Measurements from ENCODE around the gene TCN2.
A peak's percentile ranks its signal among the peaks of the same experiment; 100 is the strongest.

Gene TCN2

DNA sequence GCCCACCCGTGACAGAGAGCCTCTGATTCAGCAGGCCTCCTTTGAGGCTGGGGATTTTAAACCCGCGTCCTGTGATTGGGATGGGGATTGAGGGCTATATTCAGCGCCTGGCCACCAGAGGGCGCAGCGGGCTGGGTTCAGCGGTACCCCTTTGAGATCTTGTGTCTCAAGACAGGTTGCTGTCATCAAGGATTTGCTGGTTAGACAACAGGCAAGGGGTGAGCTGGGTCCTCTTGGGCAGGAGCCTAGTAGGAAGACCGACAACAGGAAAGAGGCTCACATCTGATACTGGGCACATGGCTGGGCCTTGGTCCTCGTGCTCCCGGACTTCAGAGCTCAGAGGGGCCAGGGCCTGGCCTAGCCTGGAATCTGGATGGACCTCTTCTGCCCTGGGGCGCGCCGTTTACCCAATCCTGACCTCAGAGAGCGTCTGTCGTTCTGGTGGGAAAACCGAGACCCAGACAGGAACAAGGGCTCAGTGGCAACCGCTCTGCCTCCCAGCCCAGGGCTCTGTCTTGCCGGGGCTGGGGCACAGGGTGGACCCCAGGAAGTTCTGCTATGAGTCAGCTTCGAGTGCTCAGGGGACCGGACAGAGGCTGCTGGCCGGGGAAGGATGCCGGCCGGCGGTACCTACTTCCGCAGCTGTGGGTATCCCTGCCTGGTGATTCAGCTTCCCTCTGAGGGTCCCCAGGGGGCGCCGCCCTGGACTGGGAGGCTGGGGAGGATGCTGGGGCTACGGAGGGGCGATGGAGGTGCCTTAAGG is 27.7 kb downstream of the TCN2 start:
- H3K27ac ChIP-seq (ENCODE audit: low read depth, low read length), result no peak overlapping the region
- peak overlapping the region; percentile 66 for H3K4me3 ChIP-seq (ENCODE audit: low read depth, low read length)
- H3K27me3 ChIP-seq (ENCODE audit: control insufficient read depth, insufficient read depth, low read length), result peaks cover 7% of the 10 kb centered on the region; the same call in 1 of the 2 replicates

DNA sequence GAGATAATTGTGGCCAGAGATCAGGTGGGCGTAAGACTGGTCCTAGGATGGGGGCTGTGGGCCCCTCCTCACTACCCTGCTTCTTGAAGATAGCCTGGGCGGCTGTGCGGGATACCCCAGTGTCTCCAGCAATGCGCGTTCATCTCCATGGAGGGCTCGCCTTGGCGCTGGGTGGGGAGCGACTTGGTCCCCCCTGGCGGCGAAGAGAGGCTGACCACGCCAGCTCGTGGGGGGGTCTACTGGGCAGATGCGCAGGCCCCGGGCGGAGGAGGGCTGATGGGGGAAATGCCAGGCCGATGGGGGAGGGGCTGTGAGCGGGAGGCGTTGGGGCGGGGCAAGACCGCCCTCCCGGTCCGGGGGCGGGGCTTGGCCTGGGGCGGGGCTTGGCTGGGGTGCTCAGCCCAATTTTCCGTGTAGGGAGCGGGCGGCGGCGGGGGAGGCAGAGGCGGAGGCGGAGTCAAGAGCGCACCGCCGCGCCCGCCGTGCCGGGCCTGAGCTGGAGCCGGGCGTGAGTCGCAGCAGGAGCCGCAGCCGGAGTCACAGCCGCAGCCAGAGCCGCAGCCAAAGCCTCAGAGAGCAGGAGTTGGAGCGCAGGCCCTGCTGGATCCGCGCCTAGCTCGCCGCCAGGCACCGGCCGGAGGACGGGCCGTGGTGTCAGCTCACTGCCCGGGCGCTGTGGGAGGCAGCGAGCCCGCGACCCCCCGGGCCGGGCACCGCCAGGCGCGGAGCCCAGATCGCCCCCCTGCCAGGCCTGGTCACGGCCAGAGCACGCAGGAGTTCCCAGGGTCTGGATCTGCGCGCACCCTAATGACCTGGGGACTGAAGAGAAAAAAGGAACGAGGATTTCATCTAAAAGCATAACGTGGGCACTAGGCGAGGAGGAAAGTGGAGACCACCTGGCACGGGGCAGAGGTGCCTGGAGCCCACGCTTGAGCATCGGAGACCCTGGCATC is 28.6 kb downstream of the TCN2 start, which contains the start of gene SLC35E4:
TSS of gene SLC35E4 (plus strand) at position 509 of the 953 bp plus-strand sequence. CDS start 670 bp downstream, outside the sequence.
- Histone ChIP-seq H3K27ac (ENCODE audit: low read depth, low read length) (no peak within 1 kb of the TSS), H3K4me3 (ENCODE audit: low read depth, low read length) (peak within 1 kb of the TSS; percentile 66), H3K27me3 (ENCODE audit: control insufficient read depth, insufficient read depth, low read length) (peaks cover 7% of the 10 kb centered on the region; the same call in 1 of the 2 replicates), H3K9ac (ENCODE audit: low read length) (peak within 1 kb of the TSS; percentile 64), H3K4me1 (ENCODE audit: control insufficient read depth, insufficient read depth, low read length) (peaks cover 13% of the 10 kb centered on the region), H3K36me3 (ENCODE audit: control insufficient read depth, insufficient read depth, low read length) (no peaks in the 10 kb centered on the region), H3K9me3 (ENCODE audit: control insufficient read depth, insufficient read depth, low read depth, low read length) (peaks cover 2% of the 10 kb centered on the region; the same call in 1 of the 2 replicates)

More for the DNA sequence above, 27.7 kb downstream of the TCN2 start:
- Histone ChIP-seq H3K9me3 (ENCODE audit: control insufficient read depth, insufficient read depth, low read depth, low read length) (peaks cover 6% of the 10 kb centered on the region; the same call in 1 of the 2 replicates), H3K9ac (ENCODE audit: low read length) (peak overlapping the region; percentile 13), H3K4me1 (ENCODE audit: control insufficient read depth, insufficient read depth, low read length) (peaks cover 13% of the 10 kb centered on the region), H3K36me3 (ENCODE audit: control insufficient read depth, insufficient read depth, low read length) (no peaks in the 10 kb centered on the region)

DNA sequence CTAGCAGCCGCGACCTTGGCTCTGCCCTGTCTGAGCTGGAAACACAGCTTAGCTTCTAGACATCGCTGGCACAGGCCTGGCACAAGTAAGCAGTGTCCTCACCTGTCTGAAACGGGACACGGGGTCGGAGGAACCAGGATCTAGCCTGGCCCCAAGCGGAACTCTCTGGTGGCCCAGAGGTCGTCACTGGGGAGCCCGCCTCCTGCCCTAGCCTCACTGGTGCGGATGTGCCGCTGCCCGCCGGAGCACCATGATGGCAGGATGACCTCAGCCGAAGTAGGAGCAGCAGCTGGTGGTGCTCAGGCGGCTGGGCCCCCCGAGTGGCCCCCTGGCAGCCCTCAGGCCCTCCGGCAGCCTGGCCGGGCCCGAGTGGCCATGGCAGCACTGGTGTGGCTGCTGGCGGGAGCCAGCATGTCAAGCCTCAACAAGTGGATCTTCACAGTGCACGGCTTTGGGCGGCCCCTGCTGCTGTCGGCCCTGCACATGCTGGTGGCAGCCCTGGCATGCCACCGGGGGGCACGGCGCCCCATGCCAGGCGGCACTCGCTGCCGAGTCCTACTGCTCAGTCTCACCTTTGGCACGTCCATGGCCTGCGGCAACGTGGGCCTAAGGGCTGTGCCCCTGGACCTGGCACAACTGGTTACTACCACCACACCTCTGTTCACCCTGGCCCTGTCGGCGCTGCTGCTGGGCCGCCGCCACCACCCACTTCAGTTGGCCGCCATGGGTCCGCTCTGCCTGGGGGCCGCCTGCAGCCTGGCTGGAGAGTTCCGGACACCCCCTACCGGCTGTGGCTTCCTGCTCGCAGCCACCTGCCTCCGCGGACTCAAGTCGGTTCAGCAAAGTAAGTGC is 29.5 kb downstream of the TCN2 start:
- H3K9ac ChIP-seq (ENCODE audit: low read length), result peak overlapping the region; percentile 64
- H3K4me3 ChIP-seq (ENCODE audit: low read depth, low read length), result peak overlapping the region; percentile 66
- H3K9me3 ChIP-seq (ENCODE audit: control insufficient read depth, insufficient read depth, low read depth, low read length), result peaks cover 2% of the 10 kb centered on the region; the same call in 1 of the 2 replicates
- H3K27me3 ChIP-seq (ENCODE audit: control insufficient read depth, insufficient read depth, low read length), result peaks cover 7% of the 10 kb centered on the region; the same call in 1 of the 2 replicates
- H3K36me3 ChIP-seq (ENCODE audit: control insufficient read depth, insufficient read depth, low read length), result no peaks in the 10 kb centered on the region
- no peak overlapping the region for H3K27ac ChIP-seq (ENCODE audit: low read depth, low read length)
- H3K4me1 ChIP-seq (ENCODE audit: control insufficient read depth, insufficient read depth, low read length), result peaks cover 13% of the 10 kb centered on the region

DNA sequence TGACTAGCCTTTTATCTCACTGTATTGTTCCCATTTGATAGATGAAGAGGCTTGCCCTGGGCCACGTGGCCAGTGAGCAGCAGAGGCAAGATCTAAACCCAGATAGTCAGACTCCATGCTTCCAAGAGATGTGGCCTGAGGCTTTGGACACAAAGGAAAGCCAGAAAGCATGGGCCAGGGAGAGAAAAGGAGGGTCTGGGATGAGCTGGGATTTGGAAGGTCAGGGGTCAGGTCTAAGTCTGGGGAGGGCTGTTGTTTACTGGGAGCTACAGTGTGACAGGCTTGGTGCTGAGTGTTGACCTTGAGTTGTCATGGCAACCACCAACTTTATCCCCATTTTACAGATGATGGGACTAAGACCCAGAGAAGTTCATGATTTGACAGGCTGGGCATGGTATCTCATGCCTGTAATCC is 30.7 kb downstream of the TCN2 start:
- H3K9me3 ChIP-seq (ENCODE audit: control insufficient read depth, insufficient read depth, low read depth, low read length), result peaks cover 2% of the 10 kb centered on the region; the same call in 1 of the 2 replicates
- H3K4me1 ChIP-seq (ENCODE audit: control insufficient read depth, insufficient read depth, low read length), result peaks cover 13% of the 10 kb centered on the region
- no peak overlapping the region for H3K9ac ChIP-seq (ENCODE audit: low read length)
- H3K27me3 ChIP-seq (ENCODE audit: control insufficient read depth, insufficient read depth, low read length), result peaks cover 7% of the 10 kb centered on the region; the same call in 1 of the 2 replicates
- no peak overlapping the region for H3K27ac ChIP-seq (ENCODE audit: low read depth, low read length)
- no peak overlapping the region for H3K4me3 ChIP-seq (ENCODE audit: low read depth, low read length)
- H3K36me3 ChIP-seq (ENCODE audit: control insufficient read depth, insufficient read depth, low read length), result no peaks in the 10 kb centered on the region

DNA sequence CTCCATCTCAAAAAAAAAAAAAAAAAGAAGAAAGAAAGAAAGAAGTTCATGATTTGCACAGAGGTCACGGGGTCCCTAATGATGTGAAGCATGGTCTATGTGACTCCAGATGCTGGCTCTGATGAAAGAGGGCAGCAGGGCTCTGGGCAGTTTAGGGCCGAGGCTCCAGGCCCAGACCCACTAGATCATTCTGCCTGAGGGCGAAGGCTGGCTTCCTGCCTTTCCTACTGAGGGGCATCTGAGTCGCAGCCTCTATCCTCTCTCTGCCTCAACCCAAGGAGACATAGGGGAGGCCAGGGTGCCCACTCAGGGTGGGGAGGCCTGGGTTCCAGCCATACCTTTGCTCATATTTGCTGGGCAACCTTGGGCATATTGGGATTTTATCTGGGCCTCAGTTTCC is 33.4 kb downstream of the TCN2 start:
- Histone ChIP-seq H3K9me3 (ENCODE audit: control insufficient read depth, insufficient read depth, low read depth, low read length) (peaks cover 2% of the 10 kb centered on the region; the same call in 1 of the 2 replicates), H3K27ac (ENCODE audit: low read depth, low read length) (no peak overlapping the region), H3K4me1 (ENCODE audit: control insufficient read depth, insufficient read depth, low read length) (peaks cover 9% of the 10 kb centered on the region), H3K9ac (ENCODE audit: low read length) (no peak overlapping the region), H3K27me3 (ENCODE audit: control insufficient read depth, insufficient read depth, low read length) (peaks cover 7% of the 10 kb centered on the region; the same call in 1 of the 2 replicates), H3K36me3 (ENCODE audit: control insufficient read depth, insufficient read depth, low read length) (no peaks in the 10 kb centered on the region), H3K4me3 (ENCODE audit: low read depth, low read length) (no peak overlapping the region)

DNA sequence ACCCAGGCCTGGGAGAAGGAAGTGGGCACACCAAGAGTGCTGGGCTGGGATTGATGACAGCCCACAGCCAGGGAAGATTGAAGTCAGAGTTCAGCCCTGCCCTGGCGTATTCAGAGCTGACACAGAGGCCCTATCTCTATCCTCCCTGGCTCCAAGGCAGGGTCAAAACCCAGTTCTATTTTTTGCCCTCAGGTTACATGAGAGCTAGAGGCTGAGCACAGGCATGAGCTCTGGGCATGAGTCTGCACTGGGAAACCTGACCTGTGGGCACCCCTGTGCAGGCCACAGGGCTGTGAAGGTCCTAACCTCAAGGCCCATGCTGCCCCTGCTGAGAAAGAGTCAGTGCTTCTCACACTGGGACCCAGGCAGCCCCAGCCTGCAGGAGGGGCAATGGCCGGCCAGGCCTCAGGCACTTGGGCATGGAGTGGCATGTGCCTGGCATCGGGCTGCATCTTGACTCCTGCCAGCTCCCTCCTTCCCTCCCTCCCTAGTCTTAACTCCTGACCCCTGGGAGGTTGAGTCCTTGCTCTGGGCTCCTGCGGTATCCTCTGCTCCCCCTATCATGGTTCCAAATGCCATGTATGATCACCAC is 34.0 kb downstream of the TCN2 start:
- peaks cover 7% of the 10 kb centered on the region; the same call in 1 of the 2 replicates for H3K27me3 ChIP-seq (ENCODE audit: control insufficient read depth, insufficient read depth, low read length)
- no peaks in the 10 kb centered on the region for H3K36me3 ChIP-seq (ENCODE audit: control insufficient read depth, insufficient read depth, low read length)
- H3K4me1 ChIP-seq (ENCODE audit: control insufficient read depth, insufficient read depth, low read length), result peaks cover 8% of the 10 kb centered on the region
- H3K27ac ChIP-seq (ENCODE audit: low read depth, low read length), result no peak overlapping the region
- peaks cover 2% of the 10 kb centered on the region; the same call in 1 of the 2 replicates for H3K9me3 ChIP-seq (ENCODE audit: control insufficient read depth, insufficient read depth, low read depth, low read length)
- no peak overlapping the region for H3K4me3 ChIP-seq (ENCODE audit: low read depth, low read length)
- H3K9ac ChIP-seq (ENCODE audit: low read length), result no peak overlapping the region

DNA sequence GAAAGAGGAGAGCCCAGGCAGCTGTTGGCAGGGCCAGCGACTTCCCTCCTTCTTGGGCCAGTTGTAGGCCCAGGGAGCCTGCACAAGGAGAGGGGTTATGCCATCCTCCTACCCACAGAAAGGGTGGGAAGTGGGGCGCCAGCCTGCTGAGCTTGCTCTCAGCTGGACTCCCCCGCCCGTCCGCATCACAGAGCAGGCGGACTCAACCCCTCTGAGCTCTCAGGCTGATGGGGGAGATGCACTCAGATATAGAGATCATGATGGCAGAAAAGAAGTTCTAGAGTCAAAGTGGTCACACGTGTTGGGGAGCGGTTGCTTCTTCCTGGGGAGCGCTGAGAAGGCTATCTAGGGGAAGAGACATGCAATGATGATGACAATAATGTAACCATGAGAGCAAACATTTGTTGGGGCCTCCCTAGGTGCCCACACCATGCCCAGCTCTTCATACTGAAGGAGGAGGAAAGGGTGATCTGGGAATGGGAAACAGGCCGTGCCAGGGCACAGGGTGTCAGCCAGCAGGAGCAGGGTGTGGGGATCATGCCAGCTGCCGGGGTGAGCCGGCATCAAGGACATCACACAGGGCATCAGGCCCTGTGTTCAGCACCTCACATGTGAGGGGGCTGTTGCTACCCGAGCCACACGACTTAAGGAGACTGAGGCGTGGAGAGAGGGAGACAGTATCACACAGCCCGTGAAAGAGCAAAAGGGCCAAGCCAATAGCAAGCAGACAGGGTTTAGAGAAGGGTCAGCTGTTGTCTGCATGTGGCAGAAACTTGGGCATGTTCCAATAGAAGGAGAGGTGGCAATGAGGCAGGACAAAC is 36.3 kb downstream of the TCN2 start:
- Histone ChIP-seq H3K9ac (ENCODE audit: low read length) (no peak overlapping the region), H3K27ac (ENCODE audit: low read depth, low read length) (no peak overlapping the region), H3K27me3 (ENCODE audit: control insufficient read depth, insufficient read depth, low read length) (no peaks in the 10 kb centered on the region), H3K9me3 (ENCODE audit: control insufficient read depth, insufficient read depth, low read depth, low read length) (peaks cover 2% of the 10 kb centered on the region; the same call in 1 of the 2 replicates), H3K4me1 (ENCODE audit: control insufficient read depth, insufficient read depth, low read length) (no peaks in the 10 kb centered on the region), H3K36me3 (ENCODE audit: control insufficient read depth, insufficient read depth, low read length) (no peaks in the 10 kb centered on the region), H3K4me3 (ENCODE audit: low read depth, low read length) (no peak overlapping the region)

DNA sequence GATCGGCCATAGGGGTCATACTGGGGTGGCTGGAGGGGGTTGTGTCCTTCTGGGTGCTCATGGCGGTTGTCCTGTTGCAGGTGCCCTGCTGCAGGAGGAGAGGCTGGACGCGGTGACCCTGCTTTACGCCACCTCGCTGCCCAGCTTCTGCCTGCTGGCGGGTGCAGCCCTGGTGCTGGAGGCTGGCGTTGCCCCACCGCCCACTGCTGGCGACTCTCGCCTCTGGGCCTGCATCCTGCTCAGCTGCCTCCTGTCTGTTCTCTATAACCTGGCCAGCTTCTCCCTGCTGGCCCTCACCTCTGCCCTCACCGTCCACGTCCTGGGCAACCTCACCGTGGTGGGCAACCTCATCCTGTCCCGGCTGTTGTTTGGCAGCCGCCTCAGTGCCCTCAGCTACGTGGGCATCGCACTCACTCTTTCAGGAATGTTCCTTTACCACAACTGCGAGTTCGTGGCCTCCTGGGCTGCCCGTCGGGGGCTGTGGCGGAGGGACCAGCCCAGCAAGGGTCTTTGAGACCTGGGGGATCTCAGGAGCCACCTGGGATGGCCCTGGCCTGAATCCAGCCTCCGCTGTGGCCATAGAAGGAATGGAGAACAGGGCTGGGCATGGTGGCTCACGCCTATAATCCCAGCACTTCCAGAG is 39.7 kb downstream of the TCN2 start:
- H3K27ac ChIP-seq (ENCODE audit: low read depth, low read length), result no peak overlapping the region
- H3K9ac ChIP-seq (ENCODE audit: low read length), result no peak overlapping the region
- H3K4me3 ChIP-seq (ENCODE audit: low read depth, low read length), result no peak overlapping the region

DNA sequence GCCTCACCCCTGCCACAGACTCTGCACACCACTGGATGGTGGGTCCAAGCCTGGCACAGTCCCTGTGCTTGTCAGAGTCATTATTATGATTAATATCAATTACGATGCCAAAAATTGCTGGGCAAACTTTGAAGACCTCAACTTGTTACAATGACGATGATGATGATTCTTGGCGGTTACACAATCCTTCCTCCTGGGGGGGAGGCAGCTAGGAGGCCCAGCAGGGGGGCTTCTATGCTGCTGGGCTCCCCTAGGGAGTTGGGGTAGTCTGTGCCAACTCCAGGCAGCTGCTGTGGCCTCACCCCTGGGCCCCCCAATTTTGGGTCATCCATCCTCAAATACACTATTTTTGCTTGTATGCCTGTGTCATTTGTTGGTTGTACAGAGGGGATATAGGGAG is 40.6 kb downstream of the TCN2 start:
- Histone ChIP-seq H3K27ac (ENCODE audit: low read depth, low read length) (no peak overlapping the region), H3K4me3 (ENCODE audit: low read depth, low read length) (no peak overlapping the region), H3K36me3 (ENCODE audit: control insufficient read depth, insufficient read depth, low read length) (no peaks in the 10 kb centered on the region), H3K9me3 (ENCODE audit: control insufficient read depth, insufficient read depth, low read depth, low read length) (no peaks in the 10 kb centered on the region), H3K4me1 (ENCODE audit: control insufficient read depth, insufficient read depth, low read length) (peaks cover 3% of the 10 kb centered on the region; the same call in 1 of the 2 replicates), H3K9ac (ENCODE audit: low read length) (no peak overlapping the region), H3K27me3 (ENCODE audit: control insufficient read depth, insufficient read depth, low read length) (no peaks in the 10 kb centered on the region)

More for the DNA sequence above, 39.7 kb downstream of the TCN2 start:
- Histone ChIP-seq H3K4me1 (ENCODE audit: control insufficient read depth, insufficient read depth, low read length) (peaks cover 3% of the 10 kb centered on the region; the same call in 1 of the 2 replicates), H3K27me3 (ENCODE audit: control insufficient read depth, insufficient read depth, low read length) (no peaks in the 10 kb centered on the region), H3K9me3 (ENCODE audit: control insufficient read depth, insufficient read depth, low read depth, low read length) (no peaks in the 10 kb centered on the region), H3K36me3 (ENCODE audit: control insufficient read depth, insufficient read depth, low read length) (no peaks in the 10 kb centered on the region)
